Stimulated activated CD4-positive, alpha-beta T cell treated with anti-CD3 and anti-CD28 coated beads, Interleukin-4, amount 100 ng/mL, for 24 hours (primary cell): ENCODE measurements around the gene SNRK.

Experiments
- DNase-seq: peaks from one replicate; pipeline ENCODE4 v3.0.0-alpha.2; 2020

Gene SNRK

GRCh38 chr3:43372007-43372740, 85.8 kb downstream of the SNRK start:
- DNase-seq, result no peak

- no peak for DNase-seq
Observed at GRCh38 chr3:43372809-43373559, 86.6 kb downstream of the SNRK start.

- no peak for DNase-seq
Observed at GRCh38 chr3:43373560-43373928, 87.2 kb downstream of the SNRK start.

DNA sequence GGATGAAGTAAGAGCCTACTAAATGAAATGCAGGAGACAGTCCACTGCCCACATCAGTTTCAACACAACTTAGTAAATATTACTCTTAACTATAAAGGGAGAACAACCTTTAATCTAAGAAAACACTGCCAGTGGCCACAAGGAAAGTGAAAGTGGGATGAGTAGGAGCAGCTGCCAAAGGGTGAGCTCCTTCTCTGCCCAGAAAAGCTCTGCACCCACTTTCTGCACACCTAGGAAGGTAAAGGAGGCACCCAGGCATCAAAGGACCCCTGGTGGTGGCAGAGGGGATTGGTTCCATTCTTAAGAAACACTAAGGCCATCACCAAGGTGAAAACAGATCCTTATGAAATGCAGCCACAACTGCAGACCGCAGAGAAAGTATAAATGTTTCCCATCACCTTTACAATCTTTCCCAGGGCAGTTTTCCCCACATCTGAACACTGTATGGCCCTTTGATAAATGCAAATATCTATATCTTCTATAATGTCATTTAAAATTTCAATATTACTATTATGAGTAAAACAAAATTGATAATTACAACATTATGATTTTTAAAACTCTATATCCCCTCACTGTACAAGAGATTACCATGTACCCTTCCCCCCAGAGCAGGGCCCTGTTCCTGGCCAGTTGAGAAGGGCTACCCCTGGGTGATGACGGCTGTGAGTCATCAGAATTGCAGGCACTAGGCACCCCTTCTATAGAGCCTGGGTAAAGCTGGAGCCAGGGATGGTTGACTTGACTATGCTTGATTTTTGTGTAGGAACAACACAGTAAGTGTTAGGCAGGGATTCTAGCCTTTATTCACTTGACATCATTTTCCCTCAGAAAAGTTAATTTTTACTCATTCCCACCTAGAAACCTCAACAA, 92.0 kb downstream of the SNRK start:
- DNase-seq, result peak; percentile 71

GRCh38 chr3:43379343-43379742, 93.0 kb downstream of the SNRK start:
- no peak for DNase-seq

DNA sequence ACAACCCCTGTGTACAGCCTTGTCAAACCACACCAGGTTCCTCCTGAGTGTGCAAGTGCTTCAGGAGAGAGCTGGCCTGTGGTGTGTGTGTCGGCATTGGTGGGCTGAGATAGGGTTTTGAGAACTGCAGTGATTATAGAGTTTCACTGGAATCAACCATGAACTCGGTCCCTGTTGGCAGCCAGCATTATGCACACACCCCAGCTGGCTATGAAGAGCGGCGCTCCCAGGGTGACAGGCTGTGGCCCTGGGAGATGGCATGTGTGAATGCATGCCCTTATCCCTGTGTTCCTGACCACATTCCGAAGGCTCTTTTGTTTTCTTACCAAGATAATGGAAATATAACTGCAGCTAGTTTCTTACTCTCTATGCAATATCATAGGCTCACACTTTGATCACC, 101.8 kb downstream of the SNRK start:
- DNase-seq, result no peak

GRCh38 chr3:43388915-43389314, 102.6 kb downstream of the SNRK start:
- no peak for DNase-seq

DNA sequence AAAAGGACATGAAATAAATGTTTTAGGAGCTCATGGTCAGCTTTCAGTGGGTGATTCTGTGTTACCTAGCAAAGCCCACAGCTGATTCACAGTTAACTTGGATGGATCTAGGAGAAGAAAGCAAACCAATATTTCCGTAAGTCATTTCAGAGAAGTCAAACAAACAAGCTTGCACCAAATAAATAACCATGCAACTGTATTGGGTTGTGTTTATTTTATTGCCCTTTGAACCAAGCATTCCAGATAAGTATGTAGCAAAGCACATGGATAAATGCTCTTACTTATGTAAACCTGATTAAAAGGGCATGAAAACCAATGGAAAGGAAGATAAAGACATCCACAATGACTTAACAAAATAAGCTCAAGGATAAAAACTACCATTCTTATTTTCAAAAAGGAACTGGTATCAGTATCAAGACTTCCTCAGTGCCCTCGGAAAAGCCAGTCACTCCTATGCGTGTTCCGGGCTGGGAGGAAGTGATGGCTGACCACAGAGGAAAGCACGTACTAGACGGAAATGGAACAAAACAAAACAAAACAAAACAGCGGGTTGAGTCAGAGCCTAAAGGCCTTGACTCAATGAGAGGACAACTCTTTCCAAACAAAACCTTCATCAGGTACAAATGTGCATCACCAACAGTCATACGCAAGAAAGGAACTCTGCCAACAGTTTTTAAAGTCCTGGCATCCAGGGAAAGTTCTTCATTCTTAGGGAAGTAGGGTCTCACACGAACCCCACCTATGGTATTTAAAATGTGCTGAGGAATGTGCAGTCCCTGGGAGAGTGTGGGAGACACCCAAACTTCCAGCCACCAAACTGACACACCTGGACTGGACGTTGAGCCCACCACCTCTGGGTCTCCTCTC, 103.3 kb downstream of the SNRK start:
- DNase-seq, result peak; percentile 73

DNA sequence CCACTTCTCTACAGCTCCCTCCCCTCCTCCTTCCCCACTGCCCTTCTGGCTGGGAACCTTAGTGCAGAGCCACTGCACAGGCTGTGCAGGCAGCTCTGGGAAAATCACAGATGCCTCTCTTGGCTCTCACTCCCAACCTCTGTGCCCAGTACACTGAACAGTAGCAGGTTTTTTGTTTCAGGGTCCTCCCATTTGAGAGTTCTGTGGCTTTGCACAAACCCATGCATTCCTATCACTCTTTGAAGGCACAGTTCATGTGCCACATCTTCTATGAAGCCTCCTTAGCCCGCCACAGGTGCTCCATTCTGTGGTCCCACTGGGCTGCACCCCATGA, 103.9 kb downstream of the SNRK start:
- DNase-seq, result no peak

- no peak for DNase-seq
Observed at GRCh38 chr3:43391621-43392020, 105.3 kb downstream of the SNRK start.

- no peak for DNase-seq
Observed at GRCh38 chr3:43394041-43394554, 107.8 kb downstream of the SNRK start.

GRCh38 chr3:43399034-43399433, 112.7 kb downstream of the SNRK start:
- DNase-seq, result no peak

DNA sequence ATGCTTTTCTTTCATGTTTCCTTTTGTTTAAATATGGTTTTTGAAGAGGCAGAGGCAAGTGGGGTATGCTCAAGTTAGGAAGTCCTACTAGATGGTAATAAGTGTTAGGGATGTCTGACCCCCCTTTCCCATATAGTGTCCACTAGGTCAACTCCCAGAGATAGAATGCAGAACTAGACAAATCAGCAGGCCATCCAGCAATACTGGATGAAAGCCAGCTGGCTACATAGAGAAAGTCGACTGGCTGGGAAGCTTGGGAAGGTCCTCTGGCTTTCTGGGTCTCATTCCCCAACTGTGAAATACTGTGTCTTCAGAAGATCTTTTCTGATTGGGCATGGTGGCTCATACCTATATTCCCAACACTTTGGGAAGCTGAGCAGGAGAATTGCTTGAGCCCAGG, 113.8 kb downstream of the SNRK start:
- DNase-seq, result no peak
